Coronary artery (tissue), 2 donors: Measurements from ENCODE around the gene CRYBG2.

Experiments
- DNase-seq: peaks from one replicate; pipeline ENCODE4 v3.0.0-alpha.2; 2017; ENCODE audit warnings: low spot score
- H3K27ac ChIP-seq, 2 donors: fragments of 200-600 bp; sonication (generic); one replicate each; pipeline ENCODE4 v1.5.1; 2016 to 2019
- H3K4me3 ChIP-seq: fragments of 200-600 bp; sonication (generic); 2 replicates; pipeline ENCODE4 v1.5.1; 2016; ENCODE audit warnings: mild to moderate bottlenecking, moderate library complexity
- TF ChIP-seq, protein P1 (sequence below): fragments of 200-600 bp; sonication (generic); IDR thresholded peaks from one replicate; pipeline ENCODE4 v1.5.1; 2019; ENCODE audit warnings: antibody characterized with exemption

CRYBG2 gene

GRCh38 chr1:26353210-26353859 is 595 bp downstream of the CRYBG2 start:
- no peak overlapping the region for H3K4me3 ChIP-seq
- TF ChIP-seq, protein P1, sequence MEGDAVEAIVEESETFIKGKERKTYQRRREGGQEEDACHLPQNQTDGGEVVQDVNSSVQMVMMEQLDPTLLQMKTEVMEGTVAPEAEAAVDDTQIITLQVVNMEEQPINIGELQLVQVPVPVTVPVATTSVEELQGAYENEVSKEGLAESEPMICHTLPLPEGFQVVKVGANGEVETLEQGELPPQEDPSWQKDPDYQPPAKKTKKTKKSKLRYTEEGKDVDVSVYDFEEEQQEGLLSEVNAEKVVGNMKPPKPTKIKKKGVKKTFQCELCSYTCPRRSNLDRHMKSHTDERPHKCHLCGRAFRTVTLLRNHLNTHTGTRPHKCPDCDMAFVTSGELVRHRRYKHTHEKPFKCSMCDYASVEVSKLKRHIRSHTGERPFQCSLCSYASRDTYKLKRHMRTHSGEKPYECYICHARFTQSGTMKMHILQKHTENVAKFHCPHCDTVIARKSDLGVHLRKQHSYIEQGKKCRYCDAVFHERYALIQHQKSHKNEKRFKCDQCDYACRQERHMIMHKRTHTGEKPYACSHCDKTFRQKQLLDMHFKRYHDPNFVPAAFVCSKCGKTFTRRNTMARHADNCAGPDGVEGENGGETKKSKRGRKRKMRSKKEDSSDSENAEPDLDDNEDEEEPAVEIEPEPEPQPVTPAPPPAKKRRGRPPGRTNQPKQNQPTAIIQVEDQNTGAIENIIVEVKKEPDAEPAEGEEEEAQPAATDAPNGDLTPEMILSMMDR, result no peak
- no peak overlapping the region for H3K27ac ChIP-seq
- DNase-seq, result no peak

DNA sequence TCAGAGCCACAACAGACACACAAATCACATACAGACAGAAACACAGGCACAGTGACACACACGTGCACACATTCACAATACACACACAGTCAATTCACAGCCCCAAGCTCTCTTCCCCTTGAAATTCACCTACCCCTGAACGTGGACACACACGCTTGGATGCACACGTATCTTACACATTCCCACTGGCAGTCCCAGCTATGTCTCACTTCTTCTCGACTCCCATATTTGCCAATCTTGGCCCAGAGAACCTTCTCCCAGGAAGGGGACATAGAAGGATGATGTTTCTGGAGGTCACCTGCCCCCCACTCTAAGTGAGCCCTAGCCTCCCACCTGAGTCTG is 1.6 kb downstream of the CRYBG2 start:
- TF ChIP-seq, protein P1, result no peak
- Histone ChIP-seq H3K27ac (no peak overlapping the region), H3K4me3 (no peak overlapping the region)
- no peak for DNase-seq

- no peak overlapping the region for H3K4me3 ChIP-seq
- DNase-seq, result no peak
- no peak overlapping the region for H3K27ac ChIP-seq
- TF ChIP-seq, protein P1, result no peak
Measured at GRCh38 chr1:26351590-26352337, 2.2 kb downstream of the CRYBG2 start.

- TF ChIP-seq, protein P1, result no peak
- DNase-seq, result no peak
- H3K27ac ChIP-seq, result no peak overlapping the region
- H3K4me3 ChIP-seq, result no peak overlapping the region
Measured at GRCh38 chr1:26350701-26351589, 3.0 kb downstream of the CRYBG2 start.

DNA sequence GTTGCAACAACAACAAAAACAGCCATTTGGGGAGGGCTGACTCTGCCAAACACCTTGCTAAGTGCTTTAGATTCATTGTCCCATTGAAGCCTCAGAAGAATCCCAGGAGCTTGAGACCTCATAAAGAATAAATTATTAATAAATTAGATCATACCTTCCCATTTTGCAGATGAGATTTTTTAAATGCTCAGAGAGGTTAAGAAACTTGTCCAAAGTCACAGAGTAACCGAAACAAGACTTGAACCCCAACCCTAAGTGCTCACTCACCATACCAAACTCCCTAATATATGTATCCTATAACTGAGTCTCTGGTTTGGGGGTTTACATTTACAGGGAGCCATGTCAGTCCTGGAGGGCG is 3.6 kb downstream of the CRYBG2 start:
- no peak overlapping the region for H3K4me3 ChIP-seq
- TF ChIP-seq, protein P1, result no peak
- no peak for DNase-seq
- H3K27ac ChIP-seq, result no peak overlapping the region

DNA sequence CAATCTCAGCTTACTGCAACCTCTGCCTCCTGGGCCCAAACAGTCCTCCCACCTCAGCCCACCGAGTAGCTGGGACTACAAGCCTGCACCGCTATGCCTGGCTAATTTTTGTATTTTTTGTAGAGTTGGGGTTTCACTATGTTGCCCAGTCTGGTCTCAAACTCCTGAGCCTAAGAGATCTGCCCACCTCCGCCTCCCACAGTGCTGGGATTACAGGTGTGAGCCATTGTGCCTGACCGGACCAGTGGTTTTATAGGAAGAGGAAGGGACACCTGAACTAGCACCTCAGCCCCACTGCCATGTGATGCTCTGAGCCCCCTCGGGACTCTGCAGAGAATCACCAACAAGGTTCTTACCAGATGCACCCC is 4.1 kb downstream of the CRYBG2 start:
- no peak overlapping the region for H3K27ac ChIP-seq
- DNase-seq, result no peak
- no peak overlapping the region for H3K4me3 ChIP-seq
- TF ChIP-seq, protein P1, result no peak
